ENCODE results near the gene ARHGAP22.

Gene ARHGAP22

GRCh38 chr10:48477616-48478015, 127.3 kb downstream of the ARHGAP22 start:
- peak; percentile 23 for DNase-seq (ENCODE audit: low read depth)

GRCh38 chr10:48477141-48477540, 127.7 kb downstream of the ARHGAP22 start:
- no peak for DNase-seq (ENCODE audit: low read depth)

DNA sequence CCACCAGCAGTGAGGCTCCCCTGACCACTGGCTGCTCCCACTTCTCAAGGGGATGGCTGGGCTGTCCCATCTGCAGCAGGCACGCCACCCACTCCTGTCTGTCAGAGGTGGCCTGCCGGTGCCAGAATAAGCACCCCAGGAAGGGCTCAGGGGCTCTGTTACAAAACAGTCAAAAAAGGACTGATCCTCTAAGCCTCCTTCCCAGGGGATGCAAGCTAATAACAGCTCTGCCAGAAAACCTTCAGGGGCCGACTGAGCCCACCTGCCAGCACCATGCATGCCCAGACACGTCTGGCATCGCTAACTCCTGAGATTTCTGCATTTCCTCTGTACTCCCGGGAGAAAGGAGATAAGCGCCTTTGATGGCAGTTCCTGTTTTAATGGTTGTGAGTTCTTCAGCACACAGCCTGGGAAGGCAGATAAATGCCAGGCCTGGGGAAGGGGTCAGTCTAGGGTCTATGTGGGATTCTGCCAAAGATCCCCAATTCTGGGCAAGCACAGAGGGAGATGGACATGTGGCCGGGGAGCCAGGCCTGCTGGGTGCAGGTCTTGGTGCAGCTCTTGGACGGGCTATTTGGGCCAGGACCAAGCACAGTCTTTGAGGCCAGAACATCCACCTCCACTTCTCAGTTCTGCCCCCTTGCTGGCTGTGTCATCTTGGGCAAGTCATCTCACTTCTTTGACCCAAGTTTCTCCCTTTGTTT, 128.4 kb downstream of the ARHGAP22 start:
- DNase-seq (ENCODE audit: low read depth), result no peak

- no peak for DNase-seq (ENCODE audit: low read depth)
Observed at GRCh38 chr10:48475943-48476278, 129.0 kb downstream of the ARHGAP22 start.

DNA sequence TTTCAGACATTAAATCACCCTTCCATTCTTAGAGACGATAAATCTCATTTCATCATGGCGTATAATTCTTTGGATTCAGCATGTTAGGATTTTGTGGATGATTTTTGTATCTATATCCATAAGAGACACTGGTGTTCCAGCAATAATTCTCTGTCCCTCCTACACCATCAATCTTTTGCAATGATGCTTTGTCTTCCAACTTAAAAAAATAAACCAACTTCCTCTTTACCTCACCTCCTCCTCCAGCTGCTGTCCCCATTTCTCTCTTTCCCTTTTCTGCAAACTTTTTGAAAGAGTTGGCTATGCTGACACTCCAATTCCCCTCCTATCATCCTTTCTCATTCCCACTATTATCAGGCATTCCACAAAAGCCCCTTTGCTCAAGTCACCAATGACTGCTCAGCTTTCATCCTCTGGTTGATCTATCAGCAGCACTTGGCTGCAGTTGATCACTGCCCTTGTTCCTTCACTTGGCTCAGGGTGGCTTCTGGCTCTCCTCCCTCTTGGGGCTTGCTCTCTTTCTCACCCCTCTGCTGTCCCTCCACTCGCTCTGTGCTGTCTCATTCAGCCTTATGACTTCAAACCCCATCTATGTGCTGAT, 130.0 kb downstream of the ARHGAP22 start:
- no peak for DNase-seq (ENCODE audit: low read depth)

- no peak for DNase-seq (ENCODE audit: low read depth)
Observed at GRCh38 chr10:48473704-48474103, 131.2 kb downstream of the ARHGAP22 start.

GRCh38 chr10:48472501-48473069, 132.3 kb downstream of the ARHGAP22 start:
- no peak for DNase-seq (ENCODE audit: low read depth)

DNA sequence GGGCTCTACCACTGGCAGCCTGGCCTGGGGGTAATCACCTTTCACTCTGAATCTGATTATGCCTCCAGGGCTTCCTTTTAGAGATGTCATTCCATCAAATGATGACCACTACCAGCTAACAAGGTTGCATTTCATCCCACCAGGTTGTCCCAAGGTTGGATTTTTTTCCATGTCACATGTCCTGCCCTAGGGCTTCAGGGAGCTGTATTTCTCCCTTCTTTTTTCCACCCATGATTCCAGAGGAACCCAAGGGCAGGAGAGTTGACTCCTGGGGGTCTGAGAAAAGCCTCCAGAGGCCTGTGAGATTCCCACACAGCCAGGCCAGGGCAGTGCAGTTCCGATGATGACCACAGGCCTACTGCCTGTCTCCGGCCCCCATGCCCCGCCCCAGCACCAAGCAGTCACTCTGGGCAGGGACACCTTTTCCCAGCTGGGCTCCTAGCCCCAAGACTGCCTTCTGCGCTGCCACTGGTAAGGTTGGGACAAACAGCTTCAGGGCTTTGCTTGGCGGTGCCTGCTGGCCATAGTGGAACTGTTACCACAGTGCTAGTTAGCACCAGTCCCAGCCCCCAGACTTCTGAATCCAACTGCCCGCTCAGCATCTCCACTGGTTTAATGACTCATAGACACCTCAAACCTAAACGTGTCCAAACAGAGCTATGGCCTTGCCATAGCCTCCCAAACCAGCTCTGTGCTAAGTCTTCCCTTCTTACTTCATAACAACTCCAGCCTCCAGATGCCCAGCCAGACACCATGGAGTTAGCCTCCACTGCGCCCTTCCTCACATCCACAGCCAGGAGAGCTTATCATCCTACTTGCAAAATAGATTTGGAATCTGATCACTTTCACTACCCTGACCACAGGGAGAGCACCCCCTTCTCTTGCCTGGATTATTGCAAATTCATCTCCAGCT, 133.7 kb downstream of the ARHGAP22 start:
- peak; percentile 53 for DNase-seq (ENCODE audit: low read depth)

- peak; percentile 87 for DNase-seq (ENCODE audit: low read depth)
Observed at GRCh38 chr10:48470115-48470892, 134.6 kb downstream of the ARHGAP22 start.

DNA sequence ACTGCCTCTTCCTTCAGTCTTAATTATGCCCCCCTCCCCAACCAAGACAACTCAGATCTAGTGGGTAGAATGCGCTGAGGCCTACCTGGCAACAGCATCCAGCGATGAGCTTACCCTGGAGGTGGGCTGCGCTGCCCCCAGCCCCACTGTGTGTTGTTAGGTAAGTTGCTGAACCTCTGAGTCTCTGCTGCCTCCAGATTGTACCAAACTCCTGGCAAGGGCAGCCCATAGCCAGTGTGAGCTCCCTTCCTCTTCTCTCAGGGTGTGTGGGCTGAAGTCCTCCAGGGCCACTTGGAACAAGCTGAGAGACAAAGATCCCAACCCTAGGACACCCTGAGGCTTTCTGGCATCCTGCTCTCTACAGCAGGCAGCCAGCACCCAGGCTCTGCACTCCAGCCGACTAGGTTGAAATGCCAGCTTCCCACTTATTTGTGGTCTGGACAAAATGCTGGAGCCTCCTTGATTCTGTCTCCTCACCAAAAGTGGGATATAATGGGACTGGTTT, 135.3 kb downstream of the ARHGAP22 start:
- no peak for DNase-seq (ENCODE audit: low read depth)

- no peak for DNase-seq (ENCODE audit: low read depth)
Observed at GRCh38 chr10:48468866-48469511, 135.9 kb downstream of the ARHGAP22 start.

GRCh38 chr10:48468130-48468790, 136.6 kb downstream of the ARHGAP22 start:
- DNase-seq (ENCODE audit: low read depth), result no peak

GRCh38 chr10:48467669-48468068, 137.2 kb downstream of the ARHGAP22 start:
- DNase-seq (ENCODE audit: low read depth), result no peak

DNA sequence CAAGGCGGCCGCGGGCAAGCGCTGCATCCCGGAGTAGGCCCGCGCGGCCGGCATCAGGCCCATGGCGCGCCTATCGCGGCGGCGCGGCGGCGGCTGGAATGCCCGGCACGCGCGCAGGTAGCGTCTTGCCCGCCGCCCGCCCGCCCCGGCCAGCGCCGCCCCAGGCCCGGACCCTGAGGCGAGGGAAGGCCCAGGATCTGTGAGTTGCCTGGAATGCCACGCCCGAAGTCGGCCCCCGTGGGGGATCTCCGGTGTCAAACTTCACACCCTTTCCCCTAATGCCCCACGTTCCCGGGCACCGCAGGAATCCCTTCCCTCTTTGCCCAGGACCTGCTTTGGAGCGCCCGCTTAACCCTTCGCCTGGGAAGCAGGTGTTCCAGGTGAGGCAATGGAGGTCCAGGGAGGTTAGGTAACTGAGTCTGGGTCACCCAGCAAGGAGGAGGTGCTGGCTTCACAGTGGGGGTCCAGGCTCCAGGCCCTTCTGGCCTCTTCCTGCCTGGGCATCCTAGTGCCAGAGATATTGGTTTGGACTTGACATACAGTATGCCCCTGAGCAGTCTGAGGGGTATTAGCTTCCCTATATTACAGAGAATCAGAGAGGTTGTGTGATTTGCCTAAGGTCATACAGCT, 138.1 kb downstream of the ARHGAP22 start:
- no peak for DNase-seq (ENCODE audit: low read depth)

DNA sequence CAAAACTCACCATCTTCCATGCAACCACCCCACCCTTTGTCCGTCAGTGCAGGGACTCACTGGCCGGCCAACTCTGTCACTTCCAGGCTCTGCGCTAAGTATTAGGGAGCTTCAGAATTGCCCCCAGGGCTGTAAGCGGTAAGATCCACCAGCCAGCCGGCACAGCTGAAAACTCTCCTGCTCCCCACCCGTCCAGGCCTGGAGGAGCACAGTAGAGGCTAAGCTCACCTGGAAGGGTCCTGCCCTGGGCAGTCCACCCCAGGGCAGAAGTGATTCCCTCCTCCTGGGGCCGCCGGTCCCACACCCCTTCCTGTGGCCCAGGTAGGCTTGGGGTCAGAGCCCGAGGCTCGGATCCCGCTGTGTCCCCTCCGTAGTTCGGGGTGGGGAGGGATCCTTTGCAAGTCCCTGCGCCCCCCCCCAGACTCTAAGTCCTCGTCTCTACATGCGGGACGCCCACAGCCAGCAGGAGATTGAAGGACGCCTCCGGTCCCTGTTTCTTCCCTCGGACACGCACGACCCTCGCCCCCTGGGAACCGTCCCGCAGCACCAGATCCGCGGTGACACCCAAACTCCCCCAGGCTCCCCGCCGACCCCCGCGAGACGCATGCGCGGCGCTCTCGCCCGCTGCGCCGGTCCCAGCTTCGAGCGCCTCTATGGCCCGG, 138.9 kb downstream of the ARHGAP22 start:
- no peak for DNase-seq (ENCODE audit: low read depth)

GRCh38 chr10:48464871-48465736, 139.8 kb downstream of the ARHGAP22 start:
- DNase-seq (ENCODE audit: low read depth), result no peak

DNA sequence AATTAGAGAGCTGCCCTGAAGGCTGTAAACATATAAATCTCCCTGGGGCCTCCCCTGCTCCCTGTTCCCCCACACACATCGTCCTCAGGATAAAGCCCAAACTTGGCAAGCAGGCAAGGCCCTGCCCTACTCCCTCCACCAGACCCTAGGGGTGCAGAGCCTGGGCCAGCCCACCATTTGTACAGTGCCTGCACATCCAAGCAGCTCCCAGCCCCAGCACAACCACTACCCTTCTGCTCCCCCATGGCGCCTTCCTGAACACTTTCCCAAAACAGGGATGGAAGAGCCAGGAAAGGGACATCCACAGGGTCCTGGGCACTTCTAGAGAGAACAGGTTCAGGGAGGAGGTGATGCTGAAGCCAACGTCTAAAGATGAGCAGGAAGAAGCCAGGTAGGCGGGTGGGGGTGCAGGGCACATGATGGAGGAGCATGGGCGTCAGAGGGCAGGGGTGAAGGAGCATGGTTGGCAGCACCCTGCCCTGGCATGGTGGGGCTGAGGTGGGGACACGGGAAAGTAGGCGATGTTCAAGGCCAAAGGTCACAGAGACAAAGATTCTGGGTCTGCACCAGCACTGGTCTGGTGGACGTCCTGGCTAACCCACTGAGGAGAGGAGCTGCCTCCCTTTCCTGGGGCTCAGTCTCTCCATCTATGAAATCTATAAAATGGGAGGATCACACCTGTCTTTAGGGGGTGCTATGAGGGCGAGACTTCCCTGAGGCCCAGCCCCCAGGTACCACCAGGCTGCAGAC, 140.6 kb downstream of the ARHGAP22 start:
- no peak for DNase-seq (ENCODE audit: low read depth)

All from amniotic epithelial cell (primary cell).